ENCODE results near the gene LRP2. TPM values are rescaled to one million over a fixed set of nuclear protein-coding genes. Genes with fewer than 3 reads are reported as not detected.

The LRP2 gene
- total and polyA plus RNA-seq, 2 of the 4 experiments (the other 2 are of a cell fraction): not detected

- WGBS, 2 experiments (ENCODE audit: extremely low coverage in 2 of 2, insufficient read length in 1 of 2): 72% methylated on average over 7 of the region's 8 CpGs; no CpG with 5 or more reads in 1 of the 2 experiments
- no peak overlapping the region for H3K4me2 ChIP-seq (ENCODE audit: low read depth, low read length)
- in situ Hi-C loops (cut with MboI; ENCODE audit: low sequenced_read_pairs): no loop called here
Observed at GRCh38 chr2:169203952-169204351, 158.4 kb downstream of the LRP2 start.

More at GRCh38 chr2:169203952-169204351, 158.4 kb downstream of the LRP2 start:
- H3K56ac ChIP-seq (ENCODE audit: extremely low read depth, insufficient read depth, low read length): no peak overlapping the region
- H3K23ac ChIP-seq (ENCODE audit: low read depth, low read length): no peak overlapping the region
- CTCF ChIA-PET: no interaction called here
- no peak overlapping the region for H3K14ac ChIP-seq (replicated peaks; ENCODE audit: low read depth, low read length)
- no TSS peak for BruUV-seq (replicated peaks)
- POLR2A ChIA-PET (ENCODE audit: unreplicated experiment): no interaction called here
- H4K20me1 ChIP-seq (ENCODE audit: insufficient read depth, low read length): no peaks in the 10 kb centered on the region
- no peak overlapping the region for H3K4me3 ChIP-seq (ENCODE audit: insufficient read depth, low read depth, low read length)
- peaks cover 7% of the 10 kb centered on the region; the same call in 1 of the 2 replicates for H3K9me3 ChIP-seq (ENCODE audit: control insufficient read depth, insufficient read depth, low read length)
- H2AFZ ChIP-seq (replicated peaks; ENCODE audit: low read length, poor library complexity): no peak overlapping the region
- H2AK5ac ChIP-seq (ENCODE audit: low read depth, low read length): no peak overlapping the region
- H3K27ac ChIP-seq (ENCODE audit: insufficient read depth, low read length): no peak overlapping the region
- no peak overlapping the region for H3K9ac ChIP-seq (ENCODE audit: low read depth, low read length)
- intact Hi-C loops (cut with micrococcal nuclease) (no loop called here), dilution Hi-C loops (cut with HindIII; ENCODE audit: low sequenced_read_pairs, unreplicated experiment) (no loop called here)
- no peak for DNase-seq
- H2BK5ac ChIP-seq (ENCODE audit: low read depth, low read length, poor library complexity, severe bottlenecking): no peak overlapping the region
- no peaks in the 10 kb centered on the region for H3K36me3 ChIP-seq (ENCODE audit: control insufficient read depth, insufficient read depth, low read length)
- no peaks in the 10 kb centered on the region for H3K9me1 ChIP-seq (ENCODE audit: insufficient read depth, low read length)
- H2BK120ac ChIP-seq (ENCODE audit: low read depth, low read length): no peak overlapping the region
- H3K79me1 ChIP-seq (ENCODE audit: low read depth in 1 of 2, low read length in 2 of 2): no peaks in the 10 kb centered on the region
- H4K91ac ChIP-seq (ENCODE audit: insufficient read depth, low read depth, low read length): no peak overlapping the region
- H3K27me3 ChIP-seq (ENCODE audit: control insufficient read depth, insufficient read depth, low read length): no peaks in the 10 kb centered on the region
- no peak overlapping the region for H2AK9ac ChIP-seq (replicated peaks; ENCODE audit: low read depth, low read length, poor library complexity)
- H3K18ac ChIP-seq (ENCODE audit: low read depth, low read length): no peak overlapping the region
- H2BK20ac ChIP-seq (ENCODE audit: low read depth, low read length): no peak overlapping the region
- H4K8ac ChIP-seq (ENCODE audit: low read depth in 2 of 2, low read length in 2 of 2): no peak overlapping the region
- no peak for ATAC-seq (ENCODE audit: low read depth)
- H3K4ac ChIP-seq (ENCODE audit: low read depth, low read length): no peak overlapping the region
- no peak overlapping the region for H4K5ac ChIP-seq (ENCODE audit: low read depth, low read length)
- no peaks in the 10 kb centered on the region for H3K4me1 ChIP-seq (ENCODE audit: control insufficient read depth, insufficient read depth, low read length)
- TF ChIP-seq POLR2A (IDR thresholded peaks at IDR 0.05; ENCODE audit: low read depth, low read length) (no peak), NFE2L2 (IDR thresholded peaks at IDR 0.05; ENCODE audit: low read depth, low read length) (no peak), MAZ (IDR thresholded peaks at IDR 0.05; ENCODE audit: borderline replicate concordance, low read depth, low read length) (no peak), CEBPB (IDR thresholded peaks at IDR 0.05; ENCODE audit: low read depth, low read length) (no peak), MAFK (IDR thresholded peaks at IDR 0.05; ENCODE audit: low read depth, low read length) (no peak), SMC3 (IDR thresholded peaks at IDR 0.05; ENCODE audit: low read depth, low read length) (no peak)
- H2BK15ac ChIP-seq (ENCODE audit: low read depth, low read length): no peak overlapping the region
